ENCODE measurements around the gene NYNRIN. TPM values are rescaled to one million over a fixed set of nuclear protein-coding genes. Genes with fewer than 3 reads are reported as not detected.

Gene NYNRIN
- total RNA-seq, 1 experiment from 2014 or later: 0.27 TPM

DNA sequence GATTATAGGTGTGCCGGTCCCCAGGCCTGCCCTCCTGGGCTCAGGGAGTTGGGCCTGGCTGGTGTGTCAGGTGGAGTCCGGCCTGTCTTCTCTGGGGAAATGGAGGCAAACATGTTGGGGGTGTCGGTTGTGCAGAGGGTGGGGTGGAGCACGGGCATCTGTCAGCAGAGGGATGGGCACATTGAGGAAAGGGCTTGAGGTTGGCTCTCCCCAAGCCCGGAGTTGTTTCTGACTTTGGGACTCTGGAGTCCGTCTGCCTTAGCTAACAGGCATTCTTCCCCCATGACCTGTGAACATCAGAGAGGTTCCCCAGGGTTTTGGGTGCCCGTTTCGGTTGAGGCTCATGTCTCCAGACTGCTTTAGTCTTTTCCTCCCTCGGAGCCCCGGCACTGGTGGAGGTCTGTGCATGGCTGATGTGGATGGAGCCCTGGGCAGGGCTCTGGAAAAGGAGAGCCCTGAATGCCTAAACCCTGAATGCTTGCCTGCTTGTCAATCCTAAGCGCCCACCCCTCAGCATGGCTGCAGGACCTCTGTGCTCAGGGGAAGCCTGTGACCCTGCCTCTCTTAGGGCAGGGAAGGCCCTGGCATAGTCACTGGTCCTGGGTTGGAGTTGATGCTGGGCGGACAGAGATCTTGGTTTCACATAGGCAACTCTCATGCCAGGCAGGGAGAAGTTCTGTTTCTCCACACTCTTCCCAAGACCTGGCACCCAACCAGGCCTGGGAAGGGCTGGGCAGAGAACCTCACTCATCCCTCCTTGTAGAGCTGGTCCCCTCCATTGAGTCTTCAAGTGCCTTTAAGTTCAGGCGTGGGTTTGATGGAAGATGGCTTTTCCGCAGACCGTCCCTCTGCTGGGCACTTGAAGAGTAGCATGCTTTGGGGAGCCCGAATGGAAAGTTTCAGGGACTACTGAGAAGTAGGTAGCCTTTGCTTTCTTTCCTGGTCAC lies 12.9 kb downstream of the NYNRIN start:
- H3K9ac ChIP-seq (ENCODE audit: low read length): no peak overlapping the region
- H4K20me1 ChIP-seq (ENCODE audit: insufficient read depth): no peaks in the 10 kb centered on the region
- peak; percentile 32; the same call in 1 of the 2 replicates for TF ChIP-seq SP1 (IDR thresholded peaks at IDR 0.05; ENCODE audit: low read depth)
- peak; percentile 61 for TF ChIP-seq RAD21 (IDR thresholded peaks at IDR 0.05; ENCODE audit: low read depth)
- no peak for TF ChIP-seq ELF1 (IDR thresholded peaks at IDR 0.05; ENCODE audit: borderline replicate concordance, low read depth)
- TF ChIP-seq SIN3A (IDR thresholded peaks at IDR 0.05; ENCODE audit: low read depth): no peak
- TF ChIP-seq EZH2phosphoT487 (IDR thresholded peaks at IDR 0.05; ENCODE audit: borderline replicate concordance): no peak
- peak; percentile 26 for TF ChIP-seq YY1 (IDR thresholded peaks at IDR 0.05; ENCODE audit: extremely low read depth, insufficient replicate concordance, low read depth, low read length)
- TF ChIP-seq, protein P1, sequence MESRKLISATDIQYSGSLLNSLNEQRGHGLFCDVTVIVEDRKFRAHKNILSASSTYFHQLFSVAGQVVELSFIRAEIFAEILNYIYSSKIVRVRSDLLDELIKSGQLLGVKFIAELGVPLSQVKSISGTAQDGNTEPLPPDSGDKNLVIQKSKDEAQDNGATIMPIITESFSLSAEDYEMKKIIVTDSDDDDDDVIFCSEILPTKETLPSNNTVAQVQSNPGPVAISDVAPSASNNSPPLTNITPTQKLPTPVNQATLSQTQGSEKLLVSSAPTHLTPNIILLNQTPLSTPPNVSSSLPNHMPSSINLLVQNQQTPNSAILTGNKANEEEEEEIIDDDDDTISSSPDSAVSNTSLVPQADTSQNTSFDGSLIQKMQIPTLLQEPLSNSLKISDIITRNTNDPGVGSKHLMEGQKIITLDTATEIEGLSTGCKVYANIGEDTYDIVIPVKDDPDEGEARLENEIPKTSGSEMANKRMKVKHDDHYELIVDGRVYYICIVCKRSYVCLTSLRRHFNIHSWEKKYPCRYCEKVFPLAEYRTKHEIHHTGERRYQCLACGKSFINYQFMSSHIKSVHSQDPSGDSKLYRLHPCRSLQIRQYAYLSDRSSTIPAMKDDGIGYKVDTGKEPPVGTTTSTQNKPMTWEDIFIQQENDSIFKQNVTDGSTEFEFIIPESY (IDR thresholded peaks at IDR 0.05; ENCODE audit: extremely low read depth, insufficient replicate concordance, low read length): no peak
- TF ChIP-seq FOSL1 (IDR thresholded peaks at IDR 0.05; ENCODE audit: low read depth): no peak
- TF ChIP-seq, protein P2, sequence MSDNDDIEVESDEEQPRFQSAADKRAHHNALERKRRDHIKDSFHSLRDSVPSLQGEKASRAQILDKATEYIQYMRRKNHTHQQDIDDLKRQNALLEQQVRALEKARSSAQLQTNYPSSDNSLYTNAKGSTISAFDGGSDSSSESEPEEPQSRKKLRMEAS (IDR thresholded peaks at IDR 0.05): 0 out of 2 replicates have a peak, but pooled peaks have one; percentile 29
- TF ChIP-seq, protein P3, sequence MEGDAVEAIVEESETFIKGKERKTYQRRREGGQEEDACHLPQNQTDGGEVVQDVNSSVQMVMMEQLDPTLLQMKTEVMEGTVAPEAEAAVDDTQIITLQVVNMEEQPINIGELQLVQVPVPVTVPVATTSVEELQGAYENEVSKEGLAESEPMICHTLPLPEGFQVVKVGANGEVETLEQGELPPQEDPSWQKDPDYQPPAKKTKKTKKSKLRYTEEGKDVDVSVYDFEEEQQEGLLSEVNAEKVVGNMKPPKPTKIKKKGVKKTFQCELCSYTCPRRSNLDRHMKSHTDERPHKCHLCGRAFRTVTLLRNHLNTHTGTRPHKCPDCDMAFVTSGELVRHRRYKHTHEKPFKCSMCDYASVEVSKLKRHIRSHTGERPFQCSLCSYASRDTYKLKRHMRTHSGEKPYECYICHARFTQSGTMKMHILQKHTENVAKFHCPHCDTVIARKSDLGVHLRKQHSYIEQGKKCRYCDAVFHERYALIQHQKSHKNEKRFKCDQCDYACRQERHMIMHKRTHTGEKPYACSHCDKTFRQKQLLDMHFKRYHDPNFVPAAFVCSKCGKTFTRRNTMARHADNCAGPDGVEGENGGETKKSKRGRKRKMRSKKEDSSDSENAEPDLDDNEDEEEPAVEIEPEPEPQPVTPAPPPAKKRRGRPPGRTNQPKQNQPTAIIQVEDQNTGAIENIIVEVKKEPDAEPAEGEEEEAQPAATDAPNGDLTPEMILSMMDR (IDR thresholded peaks at IDR 0.05 in 2 of 3, conservative IDR thresholded peaks at IDR 0.05 in 1 of 3; ENCODE audit: borderline replicate concordance in 1 of 3, insufficient read depth in 1 of 3, low read depth in 2 of 3, low read length in 2 of 3): peak; percentile 79 to 84 (median 81)
- no peak overlapping the region for H3K4me2 ChIP-seq (ENCODE audit: low read length)
- no TSS peak for BruUV-seq (replicated peaks)
- peak; percentile 51 for DNase-seq (ENCODE audit: low read depth, low spot score)
- peak; percentile 92 for ATAC-seq
- H3K27me3 ChIP-seq (ENCODE audit: insufficient read depth, low read length): no peaks in the 10 kb centered on the region
- no peaks in the 10 kb centered on the region for H3K4me1 ChIP-seq (ENCODE audit: control insufficient read depth in 1 of 2, insufficient read depth in 2 of 2, low read length in 2 of 2)
- no peaks in the 10 kb centered on the region for H3K9me3 ChIP-seq (ENCODE audit: control insufficient read depth in 1 of 2, insufficient read depth in 1 of 2, low read depth in 1 of 2, low read length in 2 of 2)
- no peaks in the 10 kb centered on the region for H3K79me2 ChIP-seq (ENCODE audit: insufficient read depth, low read length)
- no peak overlapping the region for H3K27ac ChIP-seq (ENCODE audit: low read depth, low read length)
- POLR2A ChIA-PET: interaction anchor here (1.0 kb wide), 1 partner anchor 17 kb away, joined by 3 read pairs; no protein-coding TSS in a partner anchor
- peak overlapping the region; percentile 34 for H2AFZ ChIP-seq (ENCODE audit: low read depth, low read length, poor library complexity, severe bottlenecking)
- no peaks in the 10 kb centered on the region for H3K9me2 ChIP-seq (ENCODE audit: insufficient read depth)
- CTCF ChIA-PET: interaction anchor here (3.5 kb wide), 1 partner anchor 78 kb away, joined by 11 read pairs; no protein-coding TSS in a partner anchor
- H3K4me3 ChIP-seq (replicated peaks in 1 of 2; ENCODE audit: low read depth in 1 of 2, low read length in 2 of 2): no peak overlapping the region
- RAD21 ChIA-PET (ENCODE audit: low non-redundant PET in 1 of 2, low total read pairs in 2 of 2, uncharacterized antibody in 2 of 2, unreplicated experiment in 2 of 2): no interaction called here
- intact Hi-C loops (cut with micrococcal nuclease): loop anchor here (1.0 kb wide), 1 partner anchor 46 kb away; no protein-coding TSS in a partner anchor
- no peaks in the 10 kb centered on the region for H3K36me3 ChIP-seq (ENCODE audit: control insufficient read depth in 1 of 2, insufficient read depth in 2 of 2, low read length in 2 of 2)

Measured in HCT116 (cell line).